ENCODE results near the gene SNTG2. TPM values are rescaled to one million over a fixed set of nuclear protein-coding genes. Genes with fewer than 3 reads are reported as not detected.
"Not testable (repeated sequence)": the region's sequence is repeated elsewhere in the genome, so short reads cannot be mapped to it uniquely, and the experiment has no call there.

The SNTG2 gene
- total and polyA plus RNA-seq, 4 donors: not detected

GRCh38 chr2:1414121-1414520 lies 463.5 kb downstream of the SNTG2 start (continued):
- TF ChIP-seq ATF3 (IDR thresholded peaks at IDR 0.05) (no peak), RXRA (IDR thresholded peaks at IDR 0.05) (no peak), HNF4A (conservative IDR thresholded peaks at IDR 0.05) (no peak), FOXA2 (IDR thresholded peaks at IDR 0.05) (no peak), RAD21 (IDR thresholded peaks at IDR 0.05) (no peak)

- H3K27ac ChIP-seq (ENCODE audit: low read depth in 1 of 2, low read length in 2 of 2); H3K9ac ChIP-seq (ENCODE audit: low read depth in 1 of 2, low read length in 2 of 2); H3K9me3 ChIP-seq (ENCODE audit: control insufficient read depth in 4 of 4, low read length in 3 of 4); H3K27me3 ChIP-seq (ENCODE audit: control insufficient read depth in 4 of 4, insufficient read depth in 4 of 4, low read length in 3 of 4); H3K36me3 ChIP-seq (ENCODE audit: control insufficient read depth in 4 of 4, insufficient read depth in 3 of 4, low read depth in 1 of 4, low read length in 3 of 4); H3K4me1 ChIP-seq (ENCODE audit: control insufficient read depth in 4 of 4, insufficient read depth in 4 of 4, low read length in 3 of 4); H3K4me3 ChIP-seq (ENCODE audit: low read depth in 1 of 3, low read length in 3 of 3); DNase-seq (ENCODE audit: low spot score): not testable (repeated sequence)
- WGBS: 72% methylated on average over 11 of the region's 11 CpGs
These were observed 464.3 kb downstream of the SNTG2 start for GRCh38 chr2:1414901-1415300.

GRCh38 chr2:1415501-1415900 lies 464.9 kb downstream of the SNTG2 start:
- Histone ChIP-seq H3K9ac (ENCODE audit: low read depth in 1 of 2, low read length in 2 of 2) (no peak overlapping the region), H3K27ac (ENCODE audit: low read depth in 1 of 2, low read length in 2 of 2) (no peak overlapping the region), H3K4me1 (ENCODE audit: control insufficient read depth in 4 of 4, insufficient read depth in 4 of 4, low read length in 3 of 4) (no peaks in the 10 kb centered on the region), H3K9me3 (ENCODE audit: control insufficient read depth in 4 of 4, low read length in 3 of 4) (peaks cover 0 to 4% (median 2%) of the 10 kb centered on the region in 4 donors), H3K27me3 (ENCODE audit: control insufficient read depth in 4 of 4, insufficient read depth in 4 of 4, low read length in 3 of 4) (peaks cover 0 to 2% (median under 1%) of the 10 kb centered on the region in 4 donors), H3K4me3 (ENCODE audit: low read depth in 1 of 3, low read length in 3 of 3) (no peak overlapping the region), H3K36me3 (ENCODE audit: control insufficient read depth in 4 of 4, insufficient read depth in 3 of 4, low read depth in 1 of 4, low read length in 3 of 4) (no peaks in the 10 kb centered on the region)
- 78% methylated on average over 6 of the region's 6 CpGs for WGBS
- no peak for DNase-seq (ENCODE audit: low spot score)
- TF ChIP-seq YY1 (IDR thresholded peaks at IDR 0.05) (no peak), SP1 (IDR thresholded peaks at IDR 0.05) (no peak), FOXA2 (IDR thresholded peaks at IDR 0.05) (no peak), MAX (IDR thresholded peaks at IDR 0.05) (no peak), ATF3 (IDR thresholded peaks at IDR 0.05) (no peak), GABPA (IDR thresholded peaks at IDR 0.05 in 1 of 2, conservative IDR thresholded peaks at IDR 0.05 in 1 of 2) (no peak), NR2F2 (IDR thresholded peaks at IDR 0.05) (no peak), ZBTB33 (IDR thresholded peaks at IDR 0.05) (no peak), RXRA (IDR thresholded peaks at IDR 0.05) (no peak), HNF4A (conservative IDR thresholded peaks at IDR 0.05) (no peak), FOXA1 (IDR thresholded peaks at IDR 0.05) (no peak), REST (IDR thresholded peaks at IDR 0.05) (no peak), EGR1 (IDR thresholded peaks at IDR 0.05; ENCODE audit: low read depth in 2 of 2) (no peak), TAF1 (conservative IDR thresholded peaks at IDR 0.05) (no peak), CTCF (IDR thresholded peaks at IDR 0.05; ENCODE audit: low read depth, low read length, missing input control) (no peak), RAD21 (IDR thresholded peaks at IDR 0.05) (no peak), JUND (IDR thresholded peaks at IDR 0.05) (no peak), HNF4G (IDR thresholded peaks at IDR 0.05) (no peak)
